Measurements from ENCODE around the gene MVK. TPM values are rescaled to one million over a fixed set of nuclear protein-coding genes. Genes with fewer than 3 reads are reported as not detected.
"Not testable (repeated sequence)": the region's sequence is repeated elsewhere in the genome, so short reads cannot be mapped to it uniquely, and the experiment has no call there.

Gene MVK
- total RNA-seq, 1 experiment from 2014 or later = 18.1 TPM

GRCh38 chr12:109592905-109593272 lies 19.3 kb downstream of the MVK start:
- Histone ChIP-seq H3K36me3 (peaks cover 1% of the 10 kb centered on the region; the same call in 1 of the 2 replicates), H3K4me3 (no peak overlapping the region), H3K27me3 (replicated peaks) (no peaks in the 10 kb centered on the region), H3K9me3 (replicated peaks) (no peaks in the 10 kb centered on the region), H3K27ac (no peak overlapping the region), H3K4me1 (replicated peaks) (no peaks in the 10 kb centered on the region)
- DNase-seq (ENCODE audit: low read depth in 1 of 2, low spot score in 2 of 2) = no peak

GRCh38 chr12:109594556-109595317 lies 21.1 kb downstream of the MVK start:
- Histone ChIP-seq H3K9me3 (replicated peaks) (no peaks in the 10 kb centered on the region), H3K36me3 (no peaks in the 10 kb centered on the region; the same call in 1 of the 2 replicates), H3K27ac (no peak overlapping the region), H3K4me1 (replicated peaks) (no peaks in the 10 kb centered on the region), H3K27me3 (replicated peaks) (no peaks in the 10 kb centered on the region), H3K4me3 (no peak overlapping the region)
- no peak for DNase-seq (ENCODE audit: low read depth in 1 of 2, low spot score in 2 of 2)

- Histone ChIP-seq H3K36me3 (no peaks in the 10 kb centered on the region; the same call in 1 of the 2 replicates), H3K4me1 (replicated peaks) (no peaks in the 10 kb centered on the region), H3K4me3 (no peak overlapping the region), H3K27me3 (replicated peaks) (no peaks in the 10 kb centered on the region), H3K27ac (no peak overlapping the region), H3K9me3 (replicated peaks) (no peaks in the 10 kb centered on the region)
- DNase-seq (ENCODE audit: low read depth in 1 of 2, low spot score in 2 of 2) = no peak
Measured at GRCh38 chr12:109595321-109595902, 21.8 kb downstream of the MVK start.

DNA sequence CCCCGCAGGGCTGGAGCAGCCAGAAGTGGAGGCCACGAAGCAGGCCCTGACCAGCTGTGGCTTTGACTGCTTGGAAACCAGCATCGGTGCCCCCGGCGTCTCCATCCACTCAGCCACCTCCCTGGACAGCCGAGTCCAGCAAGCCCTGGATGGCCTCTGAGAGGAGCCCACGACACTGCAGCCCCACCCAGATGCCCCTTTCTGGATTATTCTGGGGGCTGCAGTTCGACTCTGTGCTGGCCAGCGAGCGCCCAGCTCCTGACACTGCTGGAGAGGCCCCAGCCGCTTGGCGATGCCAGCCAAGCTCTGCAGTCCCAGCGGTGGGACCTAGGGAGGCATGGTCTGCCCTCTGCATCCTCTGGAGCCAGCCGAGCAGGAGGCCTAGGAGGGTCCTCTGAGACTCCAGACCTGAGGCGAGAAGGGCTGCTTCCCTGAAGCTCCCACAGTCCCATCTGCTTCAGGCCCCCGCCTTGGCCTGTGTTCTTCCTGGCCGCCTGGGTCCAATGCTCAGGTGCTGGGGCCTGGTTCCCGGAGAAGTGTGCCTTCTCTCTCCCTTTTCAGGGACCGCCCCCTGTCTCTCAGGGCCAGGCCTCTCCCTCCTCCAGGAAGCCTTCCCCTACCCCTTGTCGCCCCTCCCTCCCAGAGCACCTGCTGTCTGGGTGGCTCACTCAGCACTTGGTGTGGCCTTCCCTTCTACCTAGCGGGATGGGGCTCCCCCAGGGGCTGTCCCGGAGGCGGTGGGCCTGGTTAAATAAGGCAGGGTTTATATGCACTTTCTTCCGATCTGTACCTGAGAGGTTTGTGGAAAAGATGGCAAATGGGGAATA lies 23.0 kb downstream of the MVK start:
- Histone ChIP-seq H3K27ac (no peak overlapping the region), H3K36me3 (no peaks in the 10 kb centered on the region; the same call in 1 of the 2 replicates), H3K27me3 (replicated peaks) (no peaks in the 10 kb centered on the region), H3K4me1 (replicated peaks) (no peaks in the 10 kb centered on the region), H3K9me3 (replicated peaks) (no peaks in the 10 kb centered on the region), H3K4me3 (no peak overlapping the region)
- DNase-seq (ENCODE audit: low read depth in 1 of 2, low spot score in 2 of 2) = no peak

GRCh38 chr12:109597414-109597794 lies 23.8 kb downstream of the MVK start:
- H3K27ac ChIP-seq = no peak overlapping the region
- H3K9me3 ChIP-seq (replicated peaks) = no peaks in the 10 kb centered on the region
- no peaks in the 10 kb centered on the region for H3K4me1 ChIP-seq (replicated peaks)
- no peak for DNase-seq (ENCODE audit: low read depth in 1 of 2, low spot score in 2 of 2)
- no peaks in the 10 kb centered on the region; the same call in 1 of the 2 replicates for H3K36me3 ChIP-seq
- no peaks in the 10 kb centered on the region for H3K27me3 ChIP-seq (replicated peaks)
- no peak overlapping the region for H3K4me3 ChIP-seq

DNA sequence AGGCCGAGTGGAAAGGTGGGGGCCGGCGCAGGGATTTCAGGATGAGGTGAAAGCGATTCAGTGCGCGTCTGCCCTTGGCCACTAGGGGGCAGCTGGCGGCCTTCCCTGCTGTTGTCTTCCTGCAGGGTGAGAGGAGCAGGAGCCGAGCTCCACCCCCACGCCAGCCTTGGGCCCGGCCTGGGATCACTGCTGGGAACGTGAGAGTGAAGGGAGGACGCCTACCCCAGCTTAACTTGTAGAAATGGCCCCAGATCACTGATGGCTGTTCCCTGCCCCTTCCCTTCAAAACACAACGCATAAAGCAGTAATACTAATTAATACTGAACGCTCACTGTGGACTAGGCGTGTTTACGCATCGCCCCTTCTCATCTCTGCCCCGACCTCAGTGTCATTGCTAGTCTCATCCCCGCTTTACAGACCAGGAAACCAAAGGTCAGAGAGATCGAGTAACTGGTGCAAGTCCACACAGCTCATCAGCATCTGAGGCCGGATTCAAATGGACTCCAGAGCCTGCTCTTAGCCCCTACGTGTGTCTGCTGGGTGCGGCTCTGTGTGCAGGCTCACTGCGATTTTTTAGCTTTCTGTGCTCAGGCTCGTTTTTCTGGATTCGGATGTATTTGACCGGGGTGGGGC lies 24.3 kb downstream of the MVK start:
- no peaks in the 10 kb centered on the region; the same call in 1 of the 2 replicates for H3K36me3 ChIP-seq
- H3K4me3 ChIP-seq = no peak overlapping the region
- H3K9me3 ChIP-seq (replicated peaks) = no peaks in the 10 kb centered on the region
- peak; percentile 64 to 85 for DNase-seq (ENCODE audit: low read depth in 1 of 2, low spot score in 2 of 2)
- no peaks in the 10 kb centered on the region for H3K27me3 ChIP-seq (replicated peaks)
- no peaks in the 10 kb centered on the region for H3K4me1 ChIP-seq (replicated peaks)
- no peak overlapping the region for H3K27ac ChIP-seq

GRCh38 chr12:109598428-109598854 lies 24.8 kb downstream of the MVK start:
- H3K4me1 ChIP-seq (replicated peaks) = no peaks in the 10 kb centered on the region
- no peaks in the 10 kb centered on the region for H3K9me3 ChIP-seq (replicated peaks)
- no peak for DNase-seq (ENCODE audit: low read depth in 1 of 2, low spot score in 2 of 2)
- H3K4me3 ChIP-seq = no peak overlapping the region
- H3K27me3 ChIP-seq (replicated peaks) = no peaks in the 10 kb centered on the region
- no peak overlapping the region for H3K27ac ChIP-seq
- no peaks in the 10 kb centered on the region for H3K36me3 ChIP-seq

DNA sequence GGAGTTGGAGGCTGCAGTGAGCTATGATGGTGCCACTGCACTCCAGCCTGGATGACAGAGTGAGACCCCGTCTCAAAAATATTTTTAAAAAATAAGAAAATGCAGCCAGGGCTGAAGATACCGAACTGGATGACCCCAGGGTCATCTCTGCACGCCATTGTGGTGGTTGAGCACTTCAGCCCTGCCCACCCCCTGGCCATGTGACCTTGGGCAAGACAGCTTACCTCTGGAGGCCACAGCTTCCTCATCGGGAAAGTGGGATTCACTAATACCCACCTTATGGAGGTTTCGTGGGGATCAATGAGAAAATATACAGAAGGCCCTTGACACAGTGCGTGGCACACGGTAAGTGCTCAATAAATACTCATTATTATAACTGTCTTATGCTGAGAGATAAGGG lies 25.5 kb downstream of the MVK start:
- H3K4me3 ChIP-seq = no peak overlapping the region
- H3K27ac ChIP-seq = no peak overlapping the region
- no peaks in the 10 kb centered on the region for H3K27me3 ChIP-seq (replicated peaks)
- H3K36me3 ChIP-seq = no peaks in the 10 kb centered on the region
- H3K9me3 ChIP-seq (replicated peaks) = no peaks in the 10 kb centered on the region
- no peaks in the 10 kb centered on the region for H3K4me1 ChIP-seq (replicated peaks)
- no peak for DNase-seq (ENCODE audit: low read depth in 1 of 2, low spot score in 2 of 2)

DNA sequence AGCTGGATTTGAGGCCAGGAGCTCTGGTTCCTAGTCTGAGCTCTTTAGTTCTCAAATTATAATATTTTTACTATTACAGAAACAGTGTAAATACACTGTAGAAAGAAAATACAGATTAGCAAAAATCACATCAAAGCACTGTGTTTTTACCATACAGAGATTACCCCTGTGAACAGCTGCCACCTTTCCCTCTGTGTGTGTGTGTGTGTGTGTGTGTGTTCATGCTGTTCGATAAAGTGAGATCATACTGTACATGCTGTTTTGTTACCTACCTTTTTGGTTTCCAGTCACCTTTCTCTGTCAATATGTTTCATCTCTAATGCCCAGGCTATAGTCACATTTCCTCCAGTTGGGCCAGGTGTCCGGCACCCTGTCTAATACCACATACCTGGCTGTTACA lies 26.9 kb downstream of the MVK start:
- DNase-seq (ENCODE audit: low read depth in 1 of 2, low spot score in 2 of 2) = no peak
- Histone ChIP-seq H3K27ac (no peak overlapping the region), H3K36me3 (no peaks in the 10 kb centered on the region), H3K27me3 (replicated peaks) (no peaks in the 10 kb centered on the region), H3K4me3 (no peak overlapping the region), H3K4me1 (replicated peaks) (no peaks in the 10 kb centered on the region), H3K9me3 (replicated peaks) (no peaks in the 10 kb centered on the region)

GRCh38 chr12:109600995-109601394 lies 27.4 kb downstream of the MVK start:
- DNase-seq (ENCODE audit: low read depth in 1 of 2, low spot score in 2 of 2) = no peak
- no peak overlapping the region for H3K4me3 ChIP-seq
- no peaks in the 10 kb centered on the region for H3K4me1 ChIP-seq (replicated peaks)
- no peaks in the 10 kb centered on the region for H3K27me3 ChIP-seq (replicated peaks)
- no peak overlapping the region for H3K27ac ChIP-seq
- no peaks in the 10 kb centered on the region for H3K9me3 ChIP-seq (replicated peaks)
- H3K36me3 ChIP-seq = no peaks in the 10 kb centered on the region

DNA sequence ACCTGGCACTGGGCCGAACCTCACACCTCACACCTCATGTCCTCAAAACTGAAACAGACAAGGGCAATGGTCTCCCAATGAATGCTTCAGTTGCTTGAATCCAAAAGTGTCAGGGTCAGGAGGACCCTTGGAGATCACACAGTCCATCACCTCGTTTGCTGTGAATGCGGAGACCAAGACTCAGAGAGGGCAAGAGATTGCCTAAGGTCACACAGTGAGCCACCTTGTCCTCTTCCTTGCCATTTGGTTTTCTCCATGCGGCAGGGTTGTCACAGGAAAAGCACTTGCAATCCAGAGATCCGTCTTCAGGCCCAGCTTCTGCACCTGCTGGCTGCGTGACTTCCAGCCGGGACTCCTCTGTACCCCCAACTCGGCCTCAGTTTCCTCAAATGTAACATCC lies 28.0 kb downstream of the MVK start:
- Histone ChIP-seq H3K27me3 (replicated peaks) (no peaks in the 10 kb centered on the region), H3K36me3 (no peaks in the 10 kb centered on the region), H3K9me3 (replicated peaks) (no peaks in the 10 kb centered on the region), H3K4me3 (no peak overlapping the region), H3K27ac (no peak overlapping the region), H3K4me1 (replicated peaks) (no peaks in the 10 kb centered on the region)
- no peak for DNase-seq (ENCODE audit: low read depth in 1 of 2, low spot score in 2 of 2)

GRCh38 chr12:109602132-109602531 lies 28.5 kb downstream of the MVK start:
- not testable (repeated sequence) for H3K27ac ChIP-seq; H3K36me3 ChIP-seq; H3K4me1 ChIP-seq (replicated peaks); DNase-seq (ENCODE audit: low read depth in 1 of 2, low spot score in 2 of 2); H3K4me3 ChIP-seq; H3K9me3 ChIP-seq (replicated peaks); H3K27me3 ChIP-seq (replicated peaks)

- H3K36me3 ChIP-seq = no peaks in the 10 kb centered on the region
- DNase-seq (ENCODE audit: low read depth in 1 of 2, low spot score in 2 of 2) = no peak
- no peaks in the 10 kb centered on the region for H3K27me3 ChIP-seq (replicated peaks)
- no peak overlapping the region for H3K4me3 ChIP-seq
- no peaks in the 10 kb centered on the region for H3K4me1 ChIP-seq (replicated peaks)
- H3K9me3 ChIP-seq (replicated peaks) = no peaks in the 10 kb centered on the region
- H3K27ac ChIP-seq = no peak overlapping the region
Measured at GRCh38 chr12:109604132-109604585, 30.6 kb downstream of the MVK start.

Measured in SJSA1 (cell line).